ENCODE results near the gene ZNF83. TPM values are rescaled to one million over a fixed set of nuclear protein-coding genes. Genes with fewer than 3 reads are reported as not detected.
"Not testable (repeated sequence)": the region's sequence is repeated elsewhere in the genome, so short reads cannot be mapped to it uniquely, and the experiment has no call there.

ZNF83 gene
- total RNA-seq, 4 donors from 2014 or later: 21.3 to 92.9 (median 41.4) TPM

- Histone ChIP-seq H3K9me3 (no peaks in the 10 kb centered on the region), H3K4me3 (no peak overlapping the region), H3K27ac (no peak overlapping the region), H3K4me1 (peaks cover 18% of the 10 kb centered on the region), H3K36me3 (no peaks in the 10 kb centered on the region), H3K27me3 (no peaks in the 10 kb centered on the region)
- TF ChIP-seq EP300 (IDR thresholded peaks at IDR 0.05) (no peak), CTCF (IDR thresholded peaks at IDR 0.05) (no peak), POLR2AphosphoS5 (IDR thresholded peaks at IDR 0.05) (no peak), POLR2A (IDR thresholded peaks at IDR 0.05) (no peak)
- DNase-seq (ENCODE audit: low spot score in 2 of 2): no peak
- 76% methylated on average over 2 of the region's 2 CpGs for WGBS
Measured at GRCh38 chr19:52602941-52603340, 35.2 kb downstream of the ZNF83 start.

GRCh38 chr19:52601974-52602366 lies 36.2 kb downstream of the ZNF83 start:
- Histone ChIP-seq H3K4me3 (peak overlapping the region; percentile 59), H3K27ac (peak overlapping the region; percentile 36), H3K4me1 (peaks cover 18% of the 10 kb centered on the region)
- H3K27me3 ChIP-seq; DNase-seq (ENCODE audit: low spot score in 2 of 2); H3K36me3 ChIP-seq; H3K9me3 ChIP-seq: not testable (repeated sequence)
- WGBS: 57% methylated on average over 3 of the region's 3 CpGs

GRCh38 chr19:52601025-52601973 lies 36.9 kb downstream of the ZNF83 start:
- H3K4me3 ChIP-seq: peak overlapping the region; percentile 59
- H3K9me3 ChIP-seq: no peaks in the 10 kb centered on the region
- 2% methylated on average over 35 of the region's 62 CpGs for WGBS
- H3K4me1 ChIP-seq: peaks cover 18% of the 10 kb centered on the region
- TF ChIP-seq POLR2AphosphoS5 (IDR thresholded peaks at IDR 0.05) (no peak), CTCF (IDR thresholded peaks at IDR 0.05) (peak in 1 of 2 donors; percentile 58), EP300 (IDR thresholded peaks at IDR 0.05) (no peak), POLR2A (IDR thresholded peaks at IDR 0.05) (no peak)
- H3K27me3 ChIP-seq: no peaks in the 10 kb centered on the region
- peak overlapping the region; percentile 36 for H3K27ac ChIP-seq
- peaks cover 5% of the 10 kb centered on the region for H3K36me3 ChIP-seq
- peak; percentile 96 to 97 for DNase-seq (ENCODE audit: low spot score in 2 of 2)

- DNase-seq (ENCODE audit: low spot score in 2 of 2): peak; percentile 63 to 81
- no peaks in the 10 kb centered on the region for H3K27me3 ChIP-seq
- TF ChIP-seq POLR2AphosphoS5 (IDR thresholded peaks at IDR 0.05): no peak
- no peak for TF ChIP-seq EP300 (IDR thresholded peaks at IDR 0.05)
- TF ChIP-seq POLR2A (IDR thresholded peaks at IDR 0.05): no peak
- no peak for TF ChIP-seq CTCF (IDR thresholded peaks at IDR 0.05)
- H3K9me3 ChIP-seq: no peaks in the 10 kb centered on the region
- peak overlapping the region; percentile 59 for H3K4me3 ChIP-seq
- H3K4me1 ChIP-seq: peaks cover 18% of the 10 kb centered on the region
- peak overlapping the region; percentile 35 for H3K27ac ChIP-seq
- H3K36me3 ChIP-seq: peaks cover 11% of the 10 kb centered on the region
- 0% methylated on average over 5 of the region's 15 CpGs for WGBS
Measured at GRCh38 chr19:52600639-52601024, 37.5 kb downstream of the ZNF83 start.

GRCh38 chr19:52599241-52599640 lies 38.9 kb downstream of the ZNF83 start:
- TF ChIP-seq CTCF (IDR thresholded peaks at IDR 0.05) (no peak), POLR2AphosphoS5 (IDR thresholded peaks at IDR 0.05) (no peak), EP300 (IDR thresholded peaks at IDR 0.05) (no peak), POLR2A (IDR thresholded peaks at IDR 0.05) (no peak)
- no peaks in the 10 kb centered on the region for H3K9me3 ChIP-seq
- peaks cover 18% of the 10 kb centered on the region for H3K4me1 ChIP-seq
- no peaks in the 10 kb centered on the region for H3K27me3 ChIP-seq
- no peak for DNase-seq (ENCODE audit: low spot score in 2 of 2)
- WGBS: 77% methylated on average over 3 of the region's 3 CpGs
- H3K36me3 ChIP-seq: peaks cover 17% of the 10 kb centered on the region
- no peak overlapping the region for H3K27ac ChIP-seq
- H3K4me3 ChIP-seq: no peak overlapping the region

- H3K36me3 ChIP-seq: peaks cover 40% of the 10 kb centered on the region
- WGBS: 96% methylated on average over 10 of the region's 25 CpGs
Measured at GRCh38 chr19:52593441-52593840, 44.7 kb downstream of the ZNF83 start.

More at GRCh38 chr19:52593441-52593840, 44.7 kb downstream of the ZNF83 start:
- H3K4me3 ChIP-seq; DNase-seq (ENCODE audit: low spot score in 2 of 2); H3K4me1 ChIP-seq; H3K9me3 ChIP-seq; H3K27ac ChIP-seq; H3K27me3 ChIP-seq: not testable (repeated sequence)

Data from suprapubic skin (tissue), 4 donors.